Ishikawa (cell line): ENCODE results near the gene DRC3.

ENCODE experiments used
- CEBPB ChIP-seq: IDR thresholded peaks from 2 replicates; pipeline ENCODE4 v1.6.1; 2012
- CREB1 ChIP-seq: IDR thresholded peaks from 2 replicates; pipeline ENCODE4 v1.6.1; 2012; ENCODE audit warnings: low read depth
- EGR1 ChIP-seq: IDR thresholded peaks from 2 replicates; pipeline ENCODE4 v1.6.1; 2012
- EP300 ChIP-seq: IDR thresholded peaks from 2 replicates; pipeline ENCODE4 v1.6.1; 2012; ENCODE audit warnings: borderline replicate concordance
- FOXM1 ChIP-seq: IDR thresholded peaks from 2 replicates; pipeline ENCODE4 v1.6.1; 2012; ENCODE audit warnings: low read depth, borderline replicate concordance
- NFIC ChIP-seq: IDR thresholded peaks from 2 replicates; pipeline ENCODE4 v1.6.1; 2012
- RAD21 ChIP-seq: IDR thresholded peaks from 2 replicates; pipeline ENCODE4 v1.6.1; 2012; ENCODE audit warnings: low read depth
- TAF1 ChIP-seq: IDR thresholded peaks from 2 replicates; pipeline ENCODE4 v1.6.1; 2012; ENCODE audit warnings: low read depth, mild to moderate bottlenecking
- TCF12 ChIP-seq: IDR thresholded peaks from 2 replicates; pipeline ENCODE4 v1.6.1; 2012; ENCODE audit warnings: low read depth
- TEAD4 ChIP-seq: IDR thresholded peaks from 2 replicates; pipeline ENCODE4 v1.6.1; 2012
- YY1 ChIP-seq: IDR thresholded peaks from 2 replicates; pipeline ENCODE4 v1.6.1; 2012; ENCODE audit warnings: low read depth
- ZBTB7A ChIP-seq: IDR thresholded peaks from 2 replicates; pipeline ENCODE4 v1.6.1; 2012; ENCODE audit warnings: low read depth
- TF ChIP-seq, protein P1 (sequence below): IDR thresholded peaks from 2 replicates; pipeline ENCODE4 v1.6.1; 2012
- TF ChIP-seq, protein P2 (sequence below): IDR thresholded peaks from 2 replicates; pipeline ENCODE4 v1.6.1; 2012; ENCODE audit warnings: low read depth, mild to moderate bottlenecking
- TF ChIP-seq, protein P3 (sequence below): IDR thresholded peaks from 2 replicates; pipeline ENCODE4 v1.6.1; 2012

The DRC3 gene

DNA sequence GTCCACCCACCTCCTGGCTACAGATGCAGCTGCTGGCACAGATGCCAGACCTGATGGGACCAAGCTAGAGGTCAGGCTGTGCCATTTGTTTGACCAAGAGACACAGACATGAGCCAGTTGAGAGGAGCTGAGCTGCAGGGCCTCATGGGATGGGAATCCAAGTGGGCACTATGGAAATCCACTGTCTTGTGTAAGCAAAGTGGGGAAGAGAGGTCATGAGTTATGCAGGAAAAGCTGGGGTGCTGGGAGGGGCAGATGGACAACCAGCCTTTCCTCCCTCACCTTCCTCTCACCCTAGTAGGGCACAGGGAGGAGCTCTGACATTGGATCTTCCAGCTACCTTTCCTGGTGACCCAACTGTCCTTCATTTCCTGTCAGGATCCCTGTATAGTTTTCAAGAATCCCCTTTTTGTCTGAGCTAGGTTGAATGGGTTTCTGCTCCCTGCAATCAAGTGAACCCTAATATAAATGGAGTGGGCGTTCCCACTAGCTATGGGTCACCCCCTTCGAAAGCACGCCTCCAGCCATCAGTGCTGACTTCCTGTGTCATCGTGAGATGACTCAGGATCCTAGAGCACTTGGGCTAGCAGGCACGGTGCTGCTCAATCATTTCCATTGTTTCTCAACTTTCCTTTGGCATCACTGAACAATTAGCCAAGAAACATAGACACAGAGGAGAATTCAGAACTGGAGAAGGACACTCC is 52.7 kb downstream of the DRC3 start:
- TF ChIP-seq EGR1 (no peak), TAF1 (no peak), CEBPB (no peak), CREB1 (no peak), YY1 (no peak), EP300 (no peak), TCF12 (no peak), FOXM1 (no peak), ZBTB7A (no peak), NFIC (no peak), RAD21 (no peak), TEAD4 (no peak)
- TF ChIP-seq, protein P1, sequence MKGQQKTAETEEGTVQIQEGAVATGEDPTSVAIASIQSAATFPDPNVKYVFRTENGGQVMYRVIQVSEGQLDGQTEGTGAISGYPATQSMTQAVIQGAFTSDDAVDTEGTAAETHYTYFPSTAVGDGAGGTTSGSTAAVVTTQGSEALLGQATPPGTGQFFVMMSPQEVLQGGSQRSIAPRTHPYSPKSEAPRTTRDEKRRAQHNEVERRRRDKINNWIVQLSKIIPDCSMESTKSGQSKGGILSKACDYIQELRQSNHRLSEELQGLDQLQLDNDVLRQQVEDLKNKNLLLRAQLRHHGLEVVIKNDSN, result no peak
- TF ChIP-seq, protein P2, sequence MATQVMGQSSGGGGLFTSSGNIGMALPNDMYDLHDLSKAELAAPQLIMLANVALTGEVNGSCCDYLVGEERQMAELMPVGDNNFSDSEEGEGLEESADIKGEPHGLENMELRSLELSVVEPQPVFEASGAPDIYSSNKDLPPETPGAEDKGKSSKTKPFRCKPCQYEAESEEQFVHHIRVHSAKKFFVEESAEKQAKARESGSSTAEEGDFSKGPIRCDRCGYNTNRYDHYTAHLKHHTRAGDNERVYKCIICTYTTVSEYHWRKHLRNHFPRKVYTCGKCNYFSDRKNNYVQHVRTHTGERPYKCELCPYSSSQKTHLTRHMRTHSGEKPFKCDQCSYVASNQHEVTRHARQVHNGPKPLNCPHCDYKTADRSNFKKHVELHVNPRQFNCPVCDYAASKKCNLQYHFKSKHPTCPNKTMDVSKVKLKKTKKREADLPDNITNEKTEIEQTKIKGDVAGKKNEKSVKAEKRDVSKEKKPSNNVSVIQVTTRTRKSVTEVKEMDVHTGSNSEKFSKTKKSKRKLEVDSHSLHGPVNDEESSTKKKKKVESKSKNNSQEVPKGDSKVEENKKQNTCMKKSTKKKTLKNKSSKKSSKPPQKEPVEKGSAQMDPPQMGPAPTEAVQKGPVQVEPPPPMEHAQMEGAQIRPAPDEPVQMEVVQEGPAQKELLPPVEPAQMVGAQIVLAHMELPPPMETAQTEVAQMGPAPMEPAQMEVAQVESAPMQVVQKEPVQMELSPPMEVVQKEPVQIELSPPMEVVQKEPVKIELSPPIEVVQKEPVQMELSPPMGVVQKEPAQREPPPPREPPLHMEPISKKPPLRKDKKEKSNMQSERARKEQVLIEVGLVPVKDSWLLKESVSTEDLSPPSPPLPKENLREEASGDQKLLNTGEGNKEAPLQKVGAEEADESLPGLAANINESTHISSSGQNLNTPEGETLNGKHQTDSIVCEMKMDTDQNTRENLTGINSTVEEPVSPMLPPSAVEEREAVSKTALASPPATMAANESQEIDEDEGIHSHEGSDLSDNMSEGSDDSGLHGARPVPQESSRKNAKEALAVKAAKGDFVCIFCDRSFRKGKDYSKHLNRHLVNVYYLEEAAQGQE, result no peak
- TF ChIP-seq, protein P3, sequence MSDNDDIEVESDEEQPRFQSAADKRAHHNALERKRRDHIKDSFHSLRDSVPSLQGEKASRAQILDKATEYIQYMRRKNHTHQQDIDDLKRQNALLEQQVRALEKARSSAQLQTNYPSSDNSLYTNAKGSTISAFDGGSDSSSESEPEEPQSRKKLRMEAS, result no peak

DNA sequence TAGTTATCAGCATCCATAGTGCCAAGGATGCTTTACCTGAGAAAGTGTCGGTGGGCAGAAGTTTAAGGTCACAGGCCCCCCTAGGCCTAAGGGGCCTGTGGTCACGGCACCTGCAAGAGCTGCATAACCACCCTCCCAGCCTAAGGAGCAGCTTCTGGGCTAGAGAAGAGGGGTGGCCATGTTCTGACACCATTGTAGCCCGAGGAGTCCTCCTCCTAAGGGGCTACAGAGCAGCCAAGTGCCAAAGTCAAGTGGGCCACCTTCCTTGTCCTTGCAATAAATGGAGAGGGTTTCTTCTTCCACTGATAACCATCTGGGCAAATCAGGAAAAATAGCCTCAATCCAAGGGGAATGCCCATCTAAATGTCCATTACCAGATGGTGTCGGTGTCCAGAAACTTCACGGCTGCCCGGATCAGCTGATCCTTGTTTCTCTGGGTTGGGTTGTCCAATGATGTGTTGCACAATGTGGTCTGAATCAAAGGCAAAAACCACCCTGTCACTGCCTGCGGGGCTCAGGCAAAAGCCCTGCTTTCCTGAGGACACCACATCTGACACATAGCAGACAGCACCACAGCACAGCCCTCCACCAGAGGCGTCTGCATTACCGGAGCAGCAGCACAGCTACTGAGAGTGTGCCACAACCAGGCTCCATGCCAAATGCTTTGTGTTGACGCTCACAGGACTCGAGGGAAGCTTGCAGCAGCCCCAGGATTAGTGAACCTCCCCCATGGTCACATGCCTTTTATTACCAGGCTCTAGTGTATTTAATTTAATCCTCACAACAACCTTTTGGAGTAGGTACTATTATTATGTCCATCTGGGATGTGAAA is 53.5 kb downstream of the DRC3 start:
- TF ChIP-seq, protein P1, result no peak
- TF ChIP-seq FOXM1 (no peak), RAD21 (no peak), NFIC (no peak), YY1 (no peak), TEAD4 (no peak), CEBPB (no peak), EP300 (no peak), ZBTB7A (no peak), EGR1 (no peak), CREB1 (no peak)

DNA sequence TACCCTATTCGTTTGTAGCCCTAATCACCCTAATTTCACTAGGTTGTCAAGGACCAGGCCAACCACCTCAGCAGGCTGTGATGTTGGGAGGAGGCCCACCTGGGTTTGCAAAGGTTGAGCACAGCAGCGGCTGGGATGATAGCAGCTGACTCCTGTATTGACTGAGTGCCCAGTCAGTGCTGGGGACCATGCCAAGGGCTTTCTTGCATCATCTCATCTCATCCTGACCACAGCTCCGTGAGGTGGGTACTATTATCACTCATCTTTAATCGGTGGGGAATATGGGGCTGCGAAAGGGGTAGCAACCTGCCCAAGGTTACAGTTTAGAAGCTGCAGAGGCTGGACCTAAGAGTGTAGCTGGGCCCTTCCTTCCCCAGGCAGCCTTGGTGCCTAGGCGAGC is 54.6 kb downstream of the DRC3 start:
- TF ChIP-seq TAF1 (no peak), EP300 (no peak), CREB1 (no peak), YY1 (no peak), TEAD4 (no peak), EGR1 (no peak), ZBTB7A (no peak), RAD21 (no peak)
- TF ChIP-seq, protein P1, result no peak
- TF ChIP-seq, protein P3, result no peak
- TF ChIP-seq, protein P2, result no peak

DNA sequence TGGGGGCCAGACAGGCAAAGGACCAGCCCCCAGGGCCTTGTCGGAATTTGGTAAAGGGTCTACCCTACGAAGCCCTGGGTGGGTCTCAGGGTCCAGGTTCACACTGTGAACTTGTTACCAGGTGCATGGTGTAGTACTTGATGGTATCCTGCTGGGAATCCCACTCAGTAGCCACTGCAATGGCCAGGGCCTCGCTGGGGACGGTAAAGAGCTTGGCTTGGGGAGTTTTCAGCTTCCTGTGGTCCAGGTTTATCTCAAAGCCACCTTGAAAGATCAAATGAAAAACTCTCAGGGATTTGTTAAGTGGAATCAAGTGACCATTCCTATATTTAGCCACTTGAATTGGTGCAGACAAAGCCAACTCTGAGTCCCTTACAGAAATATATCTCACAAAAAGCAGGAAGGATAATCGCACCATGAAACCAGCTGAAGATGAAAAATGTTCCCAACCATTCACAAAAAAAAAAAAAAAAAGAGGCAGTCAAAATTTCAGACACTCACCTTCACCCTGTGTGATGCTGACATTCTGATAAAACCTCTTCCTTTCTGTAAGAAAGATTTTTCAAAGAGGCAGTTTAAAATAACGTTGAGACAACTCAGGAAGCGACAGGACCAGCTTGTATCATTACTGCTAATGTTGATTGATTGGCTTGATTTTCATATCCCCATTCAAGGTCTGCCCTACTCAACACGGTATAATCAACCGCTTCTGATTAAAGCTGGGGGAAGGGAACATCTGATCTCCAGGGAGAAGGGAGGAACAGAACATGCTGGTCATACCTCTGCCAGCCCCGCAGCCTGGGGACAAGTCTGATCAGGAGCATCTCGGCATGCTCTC is 55.7 kb downstream of the DRC3 start:
- no peak for TF ChIP-seq CREB1

DNA sequence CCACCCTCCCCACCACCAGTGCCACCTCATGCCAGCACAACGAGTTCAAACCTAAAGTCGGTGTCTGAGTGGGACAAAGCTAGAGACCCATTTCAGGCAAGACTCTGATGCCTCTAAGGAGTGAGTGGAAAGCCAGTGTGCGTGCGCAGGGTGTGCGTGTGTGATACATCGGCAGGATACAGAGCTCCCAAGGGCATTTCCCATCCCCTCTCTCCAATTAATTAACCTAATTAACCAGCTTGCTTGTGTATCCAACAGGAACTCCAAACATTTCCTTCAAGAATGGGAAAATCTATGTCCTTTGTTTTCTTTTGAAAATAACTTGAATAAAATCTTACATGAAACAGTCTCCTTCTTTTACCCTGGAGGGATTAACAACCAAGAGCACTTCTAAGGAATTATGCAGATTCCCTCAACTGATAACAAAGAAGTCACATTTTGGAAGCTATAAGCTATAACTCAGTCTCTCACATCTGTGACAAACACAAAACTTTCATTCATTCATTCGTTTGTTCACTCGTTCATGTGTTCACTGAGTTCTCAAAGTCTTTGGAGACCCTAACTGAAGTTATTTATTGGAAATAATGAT is 56.4 kb downstream of the DRC3 start:
- TF ChIP-seq, protein P2, result no peak
- no peak for TF ChIP-seq RAD21
- TF ChIP-seq CEBPB, result no peak
- no peak for TF ChIP-seq TEAD4
- no peak for TF ChIP-seq NFIC
- no peak for TF ChIP-seq TAF1
- no peak for TF ChIP-seq CREB1
